Activated CD8-positive, alpha-beta T cell treated with anti-CD3 and anti-CD28 coated beads for 36 hours (primary cell): ENCODE data around the gene PRKG1. TPM values are rescaled to one million over a fixed set of nuclear protein-coding genes. Genes with fewer than 3 reads are reported as not detected.
A peak's percentile ranks its signal among the peaks of the same experiment; 100 is the strongest.

Experiments used
- ATAC-seq: fragments of 200-7000 bp; cut with Tn5 transposase; one replicate; pipeline ENCODE4 v1.10.0; 2021; ENCODE audit warnings: mild to moderate bottlenecking, moderate library complexity
- CTCF ChIA-PET: fragments of 350-600 bp; sonication (Branson Sonifier 250); formaldehyde crosslinking; loops from one replicate; lab custom pipeline; 2021; ENCODE audit warnings: antibody characterized with exemption; lab: Charles Lee
- POLR2A ChIA-PET: fragments of 350-600 bp; sonication (Branson Sonifier 250); formaldehyde crosslinking; loops from one replicate; lab custom pipeline; 2021; ENCODE audit warnings: antibody characterized with exemption; lab: Charles Lee
- DNase-seq: peaks from one replicate; pipeline ENCODE4 v3.0.0-alpha.2; 2020
- H3K27ac Mint-ChIP-seq: one replicate; pipeline ENCODE4 v1.8.0; 2021; ENCODE audit warnings: mild to moderate bottlenecking, mixed read lengths
- H3K27me3 Mint-ChIP-seq: one replicate; pipeline ENCODE4 v1.8.0; 2021; ENCODE audit warnings: mixed read lengths
- H3K36me3 Mint-ChIP-seq: one replicate; pipeline ENCODE4 v1.8.0; 2021; ENCODE audit warnings: low read depth, mixed read lengths
- H3K4me1 Mint-ChIP-seq: one replicate; pipeline ENCODE4 v1.8.0; 2021; ENCODE audit warnings: low read depth, mixed read lengths
- H3K4me3 Mint-ChIP-seq: one replicate; pipeline ENCODE4 v1.8.0; 2021; ENCODE audit warnings: mild to moderate bottlenecking, moderate library complexity, mixed read lengths
- H3K9me3 Mint-ChIP-seq: one replicate; pipeline ENCODE4 v1.8.0; 2021; ENCODE audit warnings: mixed read lengths
- intact Hi-C: fragments of 100-400 bp; cut with micrococcal nuclease; formaldehyde crosslinking; loops from one replicate; pipeline ENCODE4 v1.10.0; 2022
- total RNA-seq, 2 experiments: library from RNA; stranded (reverse); gene quantifications; one replicate each; pipeline ENCODE4 v1.2.3, GENCODE V29; 2021
- TF ChIP-seq, protein P1 (sequence below): fragments of 200-600 bp; IDR thresholded peaks from one replicate; pipeline ENCODE4 v1.8.0; 2022; ENCODE audit warnings: antibody characterized with exemption, mild to moderate bottlenecking

PRKG1 gene
- total RNA-seq, 2 experiments from 2014 or later, result not detected

DNA sequence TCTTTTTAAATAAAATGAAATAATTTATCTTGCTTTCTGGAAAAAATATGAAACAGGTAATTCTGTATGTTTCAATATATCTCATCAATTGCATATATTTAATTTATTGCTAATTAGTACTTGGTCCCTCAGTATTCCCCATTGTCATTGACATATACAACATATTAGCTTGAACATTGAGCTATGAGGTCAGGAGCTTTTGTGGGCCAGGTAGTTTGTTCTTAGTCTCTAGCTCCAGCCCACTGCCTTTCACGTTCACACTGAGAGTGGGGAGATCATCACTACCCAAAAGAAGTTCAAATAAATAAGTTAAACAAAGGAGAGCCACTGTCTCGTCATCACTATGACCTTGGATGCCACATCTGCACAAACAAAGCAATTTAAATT, 1185.1 kb downstream of the PRKG1 start:
- Mint-ChIP-seq H3K27me3 (no peaks in the 10 kb centered on the region), H3K9me3 (no peaks in the 10 kb centered on the region), H3K4me3 (no peak overlapping the region), H3K4me1 (no peaks in the 10 kb centered on the region), H3K36me3 (no peaks in the 10 kb centered on the region), H3K27ac (no peak overlapping the region)
- ATAC-seq (no peak), DNase-seq (no peak)
- ChIA-PET CTCF (no interaction called here), POLR2A (interaction anchor here (0.6 kb wide), 1 partner anchor 911 kb away, joined by 3 read pairs; no protein-coding TSS in a partner anchor)
- TF ChIP-seq, protein P1, sequence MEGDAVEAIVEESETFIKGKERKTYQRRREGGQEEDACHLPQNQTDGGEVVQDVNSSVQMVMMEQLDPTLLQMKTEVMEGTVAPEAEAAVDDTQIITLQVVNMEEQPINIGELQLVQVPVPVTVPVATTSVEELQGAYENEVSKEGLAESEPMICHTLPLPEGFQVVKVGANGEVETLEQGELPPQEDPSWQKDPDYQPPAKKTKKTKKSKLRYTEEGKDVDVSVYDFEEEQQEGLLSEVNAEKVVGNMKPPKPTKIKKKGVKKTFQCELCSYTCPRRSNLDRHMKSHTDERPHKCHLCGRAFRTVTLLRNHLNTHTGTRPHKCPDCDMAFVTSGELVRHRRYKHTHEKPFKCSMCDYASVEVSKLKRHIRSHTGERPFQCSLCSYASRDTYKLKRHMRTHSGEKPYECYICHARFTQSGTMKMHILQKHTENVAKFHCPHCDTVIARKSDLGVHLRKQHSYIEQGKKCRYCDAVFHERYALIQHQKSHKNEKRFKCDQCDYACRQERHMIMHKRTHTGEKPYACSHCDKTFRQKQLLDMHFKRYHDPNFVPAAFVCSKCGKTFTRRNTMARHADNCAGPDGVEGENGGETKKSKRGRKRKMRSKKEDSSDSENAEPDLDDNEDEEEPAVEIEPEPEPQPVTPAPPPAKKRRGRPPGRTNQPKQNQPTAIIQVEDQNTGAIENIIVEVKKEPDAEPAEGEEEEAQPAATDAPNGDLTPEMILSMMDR, result no peak
- intact Hi-C loops, result no loop called here

- no peaks in the 10 kb centered on the region for H3K9me3 Mint-ChIP-seq
- ATAC-seq (no peak), DNase-seq (peak; percentile 2)
- peaks cover 1% of the 10 kb centered on the region for H3K27me3 Mint-ChIP-seq
- no peaks in the 10 kb centered on the region for H3K4me1 Mint-ChIP-seq
- intact Hi-C loops, result no loop called here
- H3K27ac Mint-ChIP-seq, result no peak overlapping the region
- H3K36me3 Mint-ChIP-seq, result no peaks in the 10 kb centered on the region
- CTCF ChIA-PET, result no interaction called here
- H3K4me3 Mint-ChIP-seq, result no peak overlapping the region
- TF ChIP-seq, protein P1, result no peak
- POLR2A ChIA-PET, result no interaction called here
Measured at GRCh38 chr10:52261362-52261761, 1187.1 kb downstream of the PRKG1 start.

GRCh38 chr10:52265131-52265926, 1191.0 kb downstream of the PRKG1 start:
- Mint-ChIP-seq H3K27ac (no peak overlapping the region), H3K36me3 (no peaks in the 10 kb centered on the region), H3K9me3 (no peaks in the 10 kb centered on the region), H3K4me3 (no peak overlapping the region), H3K4me1 (no peaks in the 10 kb centered on the region), H3K27me3 (peaks cover 2% of the 10 kb centered on the region)
- ATAC-seq (no peak), DNase-seq (no peak)
- intact Hi-C loops, result no loop called here
- CTCF ChIA-PET, result no interaction called here
- TF ChIP-seq, protein P1, result no peak
- POLR2A ChIA-PET, result no interaction called here

GRCh38 chr10:52266858-52267257, 1192.6 kb downstream of the PRKG1 start:
- intact Hi-C loops, result no loop called here
- Mint-ChIP-seq H3K27me3 (peaks cover 2% of the 10 kb centered on the region), H3K9me3 (no peaks in the 10 kb centered on the region), H3K4me3 (no peak overlapping the region), H3K4me1 (no peaks in the 10 kb centered on the region), H3K36me3 (no peaks in the 10 kb centered on the region), H3K27ac (no peak overlapping the region)
- DNase-seq, result no peak
- TF ChIP-seq, protein P1, result no peak
- ChIA-PET CTCF (no interaction called here), POLR2A (no interaction called here)
- no peak for ATAC-seq

DNA sequence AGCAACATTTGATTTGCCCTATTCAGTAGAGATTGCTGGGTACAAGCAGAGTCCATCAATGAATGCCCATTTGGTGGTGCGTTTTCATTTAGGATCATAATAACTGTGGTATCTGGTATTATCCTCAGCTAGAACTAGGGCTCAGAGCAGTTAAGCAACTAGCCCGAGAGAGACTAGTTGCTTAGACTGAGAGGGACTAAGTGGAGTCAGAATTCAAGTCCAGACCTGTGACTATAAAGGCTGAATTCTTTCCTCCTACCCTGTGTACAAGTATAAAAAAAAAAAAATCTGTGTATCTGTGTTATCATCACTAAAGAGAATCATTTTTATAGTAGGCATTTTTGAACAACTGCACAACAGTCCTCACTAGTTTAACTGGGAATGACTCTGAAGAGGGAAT, 1194.5 kb downstream of the PRKG1 start:
- no peaks in the 10 kb centered on the region for H3K36me3 Mint-ChIP-seq
- no peak for DNase-seq
- H3K4me1 Mint-ChIP-seq, result no peaks in the 10 kb centered on the region
- H3K27ac Mint-ChIP-seq, result no peak overlapping the region
- ChIA-PET POLR2A (no interaction called here), CTCF (no interaction called here)
- H3K9me3 Mint-ChIP-seq, result no peaks in the 10 kb centered on the region
- peaks cover 2% of the 10 kb centered on the region for H3K27me3 Mint-ChIP-seq
- intact Hi-C loops, result no loop called here
- H3K4me3 Mint-ChIP-seq, result no peak overlapping the region
- no peak for ATAC-seq
- TF ChIP-seq, protein P1, result no peak
